Osteoblast (primary cell): Measurements from ENCODE around the gene ZNHIT6. TPM values are rescaled to one million over a fixed set of nuclear protein-coding genes. Genes with fewer than 3 reads are reported as not detected.

Source experiments
- DNase-seq: peaks from one replicate; pipeline ENCODE4 v3.0.0; 2011; ENCODE audit warnings: low spot score, mixed read lengths; ENCODE audit not compliant: insufficient read length; ENCODE audit errors: missing footprints
- H2AFZ ChIP-seq: 2 replicates; pipeline ENCODE4 v1.6.0; 2011; ENCODE audit warnings: mild to moderate bottlenecking, low read length
- H3K27ac ChIP-seq: 2 replicates; pipeline ENCODE4 v1.5.1; 2011; ENCODE audit warnings: mild to moderate bottlenecking, low read depth, low read length, moderate library complexity
- H3K27me3 ChIP-seq: 2 replicates; pipeline ENCODE4 v1.6.0; 2012; ENCODE audit warnings: mild to moderate bottlenecking, control low read depth, inconsistent platforms, low read length, moderate library complexity; ENCODE audit not compliant: insufficient read depth
- H3K36me3 ChIP-seq: 2 replicates; pipeline ENCODE4 v1.5.1; 2011; ENCODE audit warnings: mild to moderate bottlenecking, low read length, control low read depth, moderate library complexity; ENCODE audit not compliant: insufficient read depth
- H3K4me1 ChIP-seq: 2 replicates; pipeline ENCODE4 v1.5.1; 2011; ENCODE audit warnings: mild to moderate bottlenecking, low read length, control low read depth, moderate library complexity; ENCODE audit not compliant: insufficient read depth
- H3K4me2 ChIP-seq: 2 replicates; pipeline ENCODE4 v1.6.0; 2011; ENCODE audit warnings: mild to moderate bottlenecking, low read length; ENCODE audit not compliant: insufficient read depth
- H3K4me3 ChIP-seq: fragments of 200-600 bp; sonication (generic); 3 replicates; pipeline ENCODE4 v1.5.1; 2012; ENCODE audit warnings: mild to moderate bottlenecking, low read length, inconsistent platforms; ENCODE audit not compliant: insufficient read depth
- H3K79me2 ChIP-seq: 2 replicates; pipeline ENCODE4 v1.6.0; 2012; ENCODE audit warnings: mild to moderate bottlenecking, low read length, control low read depth, inconsistent platforms; ENCODE audit not compliant: insufficient read depth
- H3K9me3 ChIP-seq: 2 replicates; pipeline ENCODE4 v1.5.1; 2011; ENCODE audit warnings: low read depth, low read length, control low read depth
- H4K20me1 ChIP-seq: 2 replicates; pipeline ENCODE4 v1.6.0; 2012; ENCODE audit warnings: mild to moderate bottlenecking, low read length, control low read depth; ENCODE audit not compliant: insufficient read depth
- total RNA-seq: library from RNA; depleted of rRNA; stranded (reverse); fragments of >200 nt; gene quantifications from 2 replicates; pipeline ENCODE4 v1.2.3, GENCODE V29; 2012
- TF ChIP-seq, protein P1 (sequence below): IDR thresholded peaks from 2 replicates; pipeline ENCODE4 v1.5.1; 2011; ENCODE audit warnings: mild to moderate bottlenecking, low read depth, low read length, moderate library complexity; ENCODE audit errors: extremely low read depth

The ZNHIT6 gene
- total RNA-seq, 1 donor: 13.4 TPM

DNA sequence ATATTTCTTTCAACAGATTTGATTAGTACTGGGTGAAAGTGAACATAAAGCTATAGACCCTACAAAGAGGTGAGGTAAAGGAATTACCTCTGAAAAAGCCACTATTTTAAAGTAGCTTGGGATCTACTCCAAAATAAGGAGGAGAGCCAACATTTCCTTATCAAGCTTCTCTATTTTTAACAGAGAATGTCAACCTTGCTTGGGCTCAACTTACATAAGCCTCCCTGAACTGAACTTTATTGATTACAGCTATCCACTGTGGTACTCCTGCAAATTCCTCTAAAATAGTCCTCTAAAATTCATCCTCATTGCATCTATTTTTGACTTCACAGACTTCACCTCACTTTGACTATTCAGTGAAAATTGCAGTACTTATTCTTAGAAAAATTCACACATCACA, 10.3 kb downstream of the ZNHIT6 start:
- Histone ChIP-seq H3K4me1 (peaks cover 4% of the 10 kb centered on the region), H4K20me1 (no peaks in the 10 kb centered on the region), H3K4me3 (no peak overlapping the region), H2AFZ (no peak overlapping the region), H3K36me3 (peaks cover 33% of the 10 kb centered on the region), H3K27me3 (no peaks in the 10 kb centered on the region), H3K4me2 (no peak overlapping the region), H3K79me2 (peaks cover 26% of the 10 kb centered on the region), H3K27ac (no peak overlapping the region), H3K9me3 (no peaks in the 10 kb centered on the region)
- TF ChIP-seq, protein P1, sequence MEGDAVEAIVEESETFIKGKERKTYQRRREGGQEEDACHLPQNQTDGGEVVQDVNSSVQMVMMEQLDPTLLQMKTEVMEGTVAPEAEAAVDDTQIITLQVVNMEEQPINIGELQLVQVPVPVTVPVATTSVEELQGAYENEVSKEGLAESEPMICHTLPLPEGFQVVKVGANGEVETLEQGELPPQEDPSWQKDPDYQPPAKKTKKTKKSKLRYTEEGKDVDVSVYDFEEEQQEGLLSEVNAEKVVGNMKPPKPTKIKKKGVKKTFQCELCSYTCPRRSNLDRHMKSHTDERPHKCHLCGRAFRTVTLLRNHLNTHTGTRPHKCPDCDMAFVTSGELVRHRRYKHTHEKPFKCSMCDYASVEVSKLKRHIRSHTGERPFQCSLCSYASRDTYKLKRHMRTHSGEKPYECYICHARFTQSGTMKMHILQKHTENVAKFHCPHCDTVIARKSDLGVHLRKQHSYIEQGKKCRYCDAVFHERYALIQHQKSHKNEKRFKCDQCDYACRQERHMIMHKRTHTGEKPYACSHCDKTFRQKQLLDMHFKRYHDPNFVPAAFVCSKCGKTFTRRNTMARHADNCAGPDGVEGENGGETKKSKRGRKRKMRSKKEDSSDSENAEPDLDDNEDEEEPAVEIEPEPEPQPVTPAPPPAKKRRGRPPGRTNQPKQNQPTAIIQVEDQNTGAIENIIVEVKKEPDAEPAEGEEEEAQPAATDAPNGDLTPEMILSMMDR: no peak
- DNase-seq: no peak

DNA sequence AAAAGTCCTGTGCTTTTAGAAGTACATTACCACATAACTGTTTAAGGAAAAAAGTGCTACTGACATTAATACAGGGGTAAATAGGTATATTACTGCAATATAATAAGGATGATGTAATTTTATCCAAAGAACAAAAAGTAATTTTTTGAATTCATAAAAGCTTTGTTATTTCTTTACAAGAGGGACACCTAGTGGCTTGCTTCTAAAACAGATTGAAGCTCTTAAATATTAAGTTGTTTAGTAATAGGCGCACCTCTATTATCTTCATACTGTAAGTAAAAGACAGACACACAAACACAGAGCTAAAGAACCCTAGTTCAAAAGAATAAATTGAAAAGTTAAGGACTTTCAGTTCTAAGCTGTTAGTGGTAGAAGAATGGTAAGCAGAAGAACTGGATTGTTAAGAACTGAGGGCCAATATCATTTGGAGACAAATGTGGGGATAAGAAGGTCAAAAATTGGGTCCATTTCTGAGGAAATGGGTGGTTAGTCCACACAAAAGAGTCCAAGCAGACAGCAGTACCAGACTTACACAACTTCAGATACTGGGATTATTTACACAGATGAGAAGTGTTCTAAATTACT, 15.4 kb downstream of the ZNHIT6 start:
- Histone ChIP-seq H4K20me1 (no peaks in the 10 kb centered on the region), H3K27ac (peak overlapping the region; percentile 65), H3K4me1 (peaks cover 15% of the 10 kb centered on the region), H3K4me3 (no peak overlapping the region), H3K36me3 (peaks cover 12% of the 10 kb centered on the region), H3K79me2 (peaks cover 35% of the 10 kb centered on the region), H2AFZ (no peak overlapping the region), H3K4me2 (no peak overlapping the region), H3K9me3 (no peaks in the 10 kb centered on the region), H3K27me3 (no peaks in the 10 kb centered on the region)
- DNase-seq: no peak
- TF ChIP-seq, protein P1: peak; percentile 60

DNA sequence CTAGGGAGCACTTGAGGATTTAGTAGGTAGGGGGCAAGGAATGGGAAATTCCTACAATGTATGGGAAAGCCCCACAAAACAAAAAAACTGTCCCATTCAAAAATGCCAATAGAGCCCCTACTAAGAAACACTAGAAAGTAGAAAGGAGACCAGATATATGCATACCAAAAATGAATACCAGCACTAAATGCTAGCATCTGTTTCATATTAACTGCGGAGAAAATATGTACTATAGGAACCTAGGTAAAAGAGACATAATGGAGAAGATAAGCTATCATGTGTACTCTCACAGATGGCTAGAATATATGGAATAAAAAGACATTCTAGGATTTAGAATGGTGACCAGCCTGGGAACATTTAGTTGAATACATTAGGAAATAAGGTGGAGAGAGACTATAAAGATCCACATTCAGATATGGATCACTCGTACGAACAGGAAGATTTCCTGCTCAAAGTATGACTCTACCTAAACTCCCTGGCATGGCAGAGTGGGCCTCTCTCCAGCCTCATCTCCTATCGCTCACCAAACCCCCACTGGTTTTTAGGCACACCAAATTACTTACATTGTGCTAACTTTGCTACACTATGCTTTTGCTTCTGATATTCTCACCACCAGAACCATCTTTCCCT, 18.3 kb downstream of the ZNHIT6 start:
- Histone ChIP-seq H3K9me3 (no peaks in the 10 kb centered on the region), H3K27me3 (no peaks in the 10 kb centered on the region), H3K79me2 (peaks cover 41% of the 10 kb centered on the region), H2AFZ (no peak overlapping the region), H3K36me3 (peaks cover 8% of the 10 kb centered on the region), H3K4me2 (no peak overlapping the region), H3K4me3 (no peak overlapping the region), H3K4me1 (peaks cover 15% of the 10 kb centered on the region), H4K20me1 (no peaks in the 10 kb centered on the region), H3K27ac (no peak overlapping the region)
- no peak for DNase-seq
- TF ChIP-seq, protein P1: no peak

DNA sequence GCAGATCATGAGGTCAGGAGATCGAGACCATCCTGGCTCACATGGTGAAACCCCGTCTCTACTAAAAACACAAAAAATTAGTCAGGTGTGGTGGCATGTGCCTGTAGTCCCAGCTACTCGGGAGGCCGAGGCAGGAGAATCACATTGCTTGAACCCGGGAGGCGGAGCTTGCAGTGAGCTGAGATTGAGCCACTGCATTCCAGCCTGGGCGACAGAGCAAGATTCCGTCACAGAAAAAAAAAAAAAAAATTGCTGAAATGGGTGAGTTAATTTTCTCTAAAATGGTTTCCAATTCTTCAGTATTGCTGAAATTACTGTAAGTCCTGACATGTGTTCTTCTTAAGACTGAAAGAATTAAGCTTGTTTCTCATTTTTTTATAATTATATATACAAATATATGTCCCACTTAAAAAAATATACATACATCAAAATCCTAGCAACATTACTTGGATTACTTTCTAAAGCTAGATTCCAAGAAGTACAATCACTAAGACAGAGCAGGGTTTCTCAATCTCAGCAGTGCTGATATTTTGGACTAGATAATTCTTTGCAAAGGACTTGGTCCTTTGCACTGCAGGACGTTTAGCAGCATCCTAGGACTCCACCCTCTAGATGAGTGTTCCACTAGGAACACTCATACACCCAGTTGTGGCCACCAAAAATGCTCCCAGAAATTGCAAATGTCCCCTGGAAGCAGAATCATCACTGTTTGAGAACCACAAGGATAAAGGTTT, 24.8 kb downstream of the ZNHIT6 start:
- TF ChIP-seq, protein P1: no peak
- Histone ChIP-seq H3K79me2 (peaks cover 23% of the 10 kb centered on the region), H3K4me3 (no peak overlapping the region), H3K36me3 (peaks cover 6% of the 10 kb centered on the region), H3K27ac (no peak overlapping the region), H3K9me3 (no peaks in the 10 kb centered on the region), H3K4me1 (no peaks in the 10 kb centered on the region), H3K27me3 (no peaks in the 10 kb centered on the region), H2AFZ (no peak overlapping the region), H4K20me1 (no peaks in the 10 kb centered on the region), H3K4me2 (no peak overlapping the region)
- DNase-seq: no peak
